Measurements from ENCODE around the gene DOK3.
"Not testable (repeated sequence)": the region's sequence is repeated elsewhere in the genome, so short reads cannot be mapped to it uniquely, and the experiment has no call there.

Gene DOK3

GRCh38 chr5:177496727-177497291 is 12.8 kb downstream of the DOK3 start:
- no peak for DNase-seq (ENCODE audit: low read depth)

GRCh38 chr5:177496070-177496726 is 13.4 kb downstream of the DOK3 start:
- no peak for DNase-seq (ENCODE audit: low read depth)

- DNase-seq (ENCODE audit: low read depth) = no peak
Observed at GRCh38 chr5:177495243-177496060, 14.2 kb downstream of the DOK3 start.

GRCh38 chr5:177494346-177495195 is 15.1 kb downstream of the DOK3 start:
- DNase-seq (ENCODE audit: low read depth) = no peak

- DNase-seq (ENCODE audit: low read depth) = no peak
Observed at GRCh38 chr5:177493795-177494345, 15.8 kb downstream of the DOK3 start.

- no peak for DNase-seq (ENCODE audit: low read depth)
Observed at GRCh38 chr5:177492841-177493240, 16.8 kb downstream of the DOK3 start.

GRCh38 chr5:177491983-177492746 is 17.5 kb downstream of the DOK3 start:
- DNase-seq (ENCODE audit: low read depth) = no peak

GRCh38 chr5:177491429-177491945 is 18.1 kb downstream of the DOK3 start:
- DNase-seq (ENCODE audit: low read depth) = no peak

- DNase-seq (ENCODE audit: low read depth) = no peak
Observed at GRCh38 chr5:177490992-177491391, 18.6 kb downstream of the DOK3 start.

- DNase-seq (ENCODE audit: low read depth) = no peak
Observed at GRCh38 chr5:177490311-177490991, 19.2 kb downstream of the DOK3 start.

- no peak for DNase-seq (ENCODE audit: low read depth)
Observed at GRCh38 chr5:177489119-177489716, 20.4 kb downstream of the DOK3 start.

- DNase-seq (ENCODE audit: low read depth) = no peak
Observed at GRCh38 chr5:177487975-177488374, 21.7 kb downstream of the DOK3 start.

- no peak for DNase-seq (ENCODE audit: low read depth)
Observed at GRCh38 chr5:177487144-177487543, 22.5 kb downstream of the DOK3 start.

- no peak for DNase-seq (ENCODE audit: low read depth)
Observed at GRCh38 chr5:177486256-177486655, 23.4 kb downstream of the DOK3 start.

GRCh38 chr5:177485753-177486152 is 23.9 kb downstream of the DOK3 start:
- not testable (repeated sequence) for DNase-seq (ENCODE audit: low read depth)

GRCh38 chr5:177484902-177485549 is 24.6 kb downstream of the DOK3 start:
- DNase-seq (ENCODE audit: low read depth) = no peak

GRCh38 chr5:177483994-177484901 is 25.4 kb downstream of the DOK3 start:
- DNase-seq (ENCODE audit: low read depth) = no peak

GRCh38 chr5:177483042-177483441 is 26.6 kb downstream of the DOK3 start:
- no peak for DNase-seq (ENCODE audit: low read depth)
